HG03432 (cell line): Measurements from ENCODE around the gene NDNF.

Source experiments
- ATAC-seq: cut with Tn5 transposase; IDR thresholded peaks from one replicate; pipeline ENCODE4 v1.9.1; 2021; ENCODE audit warnings: mild to moderate bottlenecking, moderate library complexity; ENCODE audit not compliant: unreplicated experiment

NDNF gene

DNA sequence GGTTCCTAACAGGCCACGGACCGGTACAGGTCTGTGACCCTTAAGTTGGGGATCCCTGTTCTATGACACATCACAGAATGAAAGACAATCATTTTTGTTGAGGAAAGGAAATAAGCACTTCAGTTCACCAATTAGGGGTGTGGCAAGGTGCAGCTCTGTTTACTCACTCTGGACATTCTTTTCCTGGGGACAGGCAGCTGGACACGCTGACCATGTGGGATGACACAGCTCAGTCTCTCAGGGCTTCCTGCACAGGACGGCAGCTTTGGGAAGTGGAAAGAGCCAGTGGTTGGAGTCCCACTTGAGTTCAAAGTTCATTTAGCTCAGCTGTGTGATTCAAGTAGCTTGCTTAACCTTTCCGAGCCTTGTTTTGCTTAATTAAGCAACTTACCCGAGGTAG is 55.7 kb downstream of the NDNF start:
- ATAC-seq: no peak

- ATAC-seq: no peak
Observed at GRCh38 chr4:121015421-121015820, 56.9 kb downstream of the NDNF start.

DNA sequence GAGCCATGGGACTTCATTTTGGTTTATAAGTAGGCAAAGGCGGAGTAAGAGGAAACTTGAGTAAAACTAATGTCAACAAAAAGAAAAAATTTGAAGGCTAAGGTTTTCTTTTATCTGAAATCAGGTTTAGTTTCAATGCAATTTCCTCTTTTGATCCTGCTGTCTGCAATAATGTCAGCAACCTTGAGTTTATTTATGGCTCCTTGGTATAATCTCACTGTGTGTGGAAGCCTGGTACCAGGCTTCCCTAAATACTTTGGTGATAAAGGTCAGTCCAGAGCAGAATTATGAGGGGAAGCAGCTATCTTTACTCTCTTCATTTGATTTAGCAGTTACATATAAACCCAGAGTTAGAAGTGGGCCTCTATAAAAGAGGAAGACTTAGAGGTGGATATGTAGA is 57.8 kb downstream of the NDNF start:
- ATAC-seq: no peak

- ATAC-seq: no peak
Observed at GRCh38 chr4:121011780-121012340, 60.5 kb downstream of the NDNF start.

DNA sequence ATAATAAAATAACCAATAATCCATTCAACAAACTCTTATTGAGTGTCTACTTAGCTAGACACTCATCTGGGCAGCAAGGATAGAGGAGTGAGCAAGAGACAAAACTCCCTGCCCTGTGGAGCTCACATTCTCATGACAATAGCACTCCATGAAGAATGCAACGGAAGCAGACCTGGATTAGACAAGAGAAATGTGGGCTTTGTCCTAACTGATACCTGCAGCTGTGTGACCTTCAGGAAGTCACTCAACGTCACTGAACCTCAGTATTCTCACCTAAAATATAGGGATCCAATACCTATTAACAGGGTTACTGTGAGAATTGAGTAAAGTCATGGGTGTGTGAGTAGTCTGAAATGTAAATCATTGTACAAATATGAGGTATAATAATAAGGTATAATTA is 61.2 kb downstream of the NDNF start:
- no peak for ATAC-seq

DNA sequence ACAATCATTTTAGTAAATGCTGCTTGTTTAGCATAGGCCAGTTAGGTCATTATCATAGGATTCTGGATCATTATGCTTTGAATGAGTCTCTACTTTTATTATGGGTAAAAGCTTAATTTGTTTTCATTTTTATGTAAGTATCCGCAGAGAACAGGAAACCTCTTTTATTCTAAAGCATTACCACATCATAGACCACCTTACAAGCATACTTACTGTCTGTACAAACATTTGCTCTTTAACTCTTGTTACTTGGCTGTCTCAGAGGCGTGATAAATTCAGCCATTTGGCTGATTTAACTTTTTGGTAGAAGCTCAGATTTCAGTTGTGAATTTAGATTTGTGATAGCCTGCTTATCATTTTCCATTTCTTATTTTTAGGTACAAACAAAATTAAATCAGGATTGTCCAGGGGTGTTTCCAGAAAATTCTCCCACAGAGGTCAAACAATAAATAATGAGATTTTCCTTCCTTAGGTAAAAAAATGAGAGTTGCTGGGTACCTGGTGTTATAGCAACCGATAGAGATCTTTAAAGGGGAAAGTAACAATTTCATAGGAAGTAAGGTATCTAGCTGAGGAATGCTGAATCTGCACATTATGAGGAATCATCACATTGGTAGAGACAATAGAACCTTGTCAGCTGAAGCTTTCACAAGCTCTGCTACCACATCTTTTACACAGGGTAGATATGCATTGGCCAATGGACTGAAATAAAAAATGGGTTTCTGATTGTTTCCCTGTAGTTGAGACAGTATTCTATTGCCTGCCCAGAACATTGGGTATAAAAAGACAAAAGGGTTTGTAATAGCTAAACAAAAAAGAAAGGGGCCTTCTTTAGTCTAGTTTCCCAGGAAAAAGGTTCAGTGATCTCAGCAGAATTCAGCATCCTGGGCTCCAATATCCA is 62.5 kb downstream of the NDNF start:
- ATAC-seq: no peak

DNA sequence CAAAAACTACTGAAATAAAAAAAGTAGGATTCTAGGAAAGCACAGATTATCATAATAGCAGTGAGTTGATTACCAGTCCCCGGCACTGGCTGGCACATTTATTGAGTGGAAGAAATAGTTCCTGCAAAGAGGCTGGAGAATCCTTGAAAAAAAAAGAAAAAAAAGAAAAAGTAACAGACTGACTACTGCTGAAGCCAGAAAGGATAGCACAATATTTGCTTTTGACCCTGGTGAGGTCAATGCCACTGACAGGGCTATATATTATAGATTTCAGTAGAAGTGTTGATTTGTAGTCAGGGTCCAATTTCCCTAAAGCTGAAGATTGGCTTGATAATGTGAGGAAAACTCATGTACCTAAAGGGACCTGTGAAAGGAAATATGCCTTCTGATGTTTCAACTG is 64.7 kb downstream of the NDNF start:
- ATAC-seq: no peak

DNA sequence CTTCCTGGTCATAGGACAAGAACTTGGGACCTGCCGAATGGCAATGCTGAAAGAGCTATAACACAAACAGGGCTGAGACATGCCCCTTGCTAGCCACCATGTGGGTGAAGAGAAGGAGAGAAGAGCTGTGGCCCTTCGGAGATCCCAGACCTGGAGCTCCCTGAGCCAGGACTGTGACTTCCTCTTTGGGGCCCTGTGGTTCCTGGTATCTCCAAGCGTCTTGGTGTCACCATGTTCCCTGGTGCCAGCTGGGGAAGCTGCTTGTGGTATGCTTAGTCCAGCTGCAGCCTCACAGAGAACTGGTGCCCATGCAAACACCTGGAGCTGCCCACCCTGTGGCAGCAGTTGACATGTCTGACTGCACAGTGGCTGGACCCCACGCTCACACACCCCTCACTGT is 68.5 kb downstream of the NDNF start:
- no peak for ATAC-seq

DNA sequence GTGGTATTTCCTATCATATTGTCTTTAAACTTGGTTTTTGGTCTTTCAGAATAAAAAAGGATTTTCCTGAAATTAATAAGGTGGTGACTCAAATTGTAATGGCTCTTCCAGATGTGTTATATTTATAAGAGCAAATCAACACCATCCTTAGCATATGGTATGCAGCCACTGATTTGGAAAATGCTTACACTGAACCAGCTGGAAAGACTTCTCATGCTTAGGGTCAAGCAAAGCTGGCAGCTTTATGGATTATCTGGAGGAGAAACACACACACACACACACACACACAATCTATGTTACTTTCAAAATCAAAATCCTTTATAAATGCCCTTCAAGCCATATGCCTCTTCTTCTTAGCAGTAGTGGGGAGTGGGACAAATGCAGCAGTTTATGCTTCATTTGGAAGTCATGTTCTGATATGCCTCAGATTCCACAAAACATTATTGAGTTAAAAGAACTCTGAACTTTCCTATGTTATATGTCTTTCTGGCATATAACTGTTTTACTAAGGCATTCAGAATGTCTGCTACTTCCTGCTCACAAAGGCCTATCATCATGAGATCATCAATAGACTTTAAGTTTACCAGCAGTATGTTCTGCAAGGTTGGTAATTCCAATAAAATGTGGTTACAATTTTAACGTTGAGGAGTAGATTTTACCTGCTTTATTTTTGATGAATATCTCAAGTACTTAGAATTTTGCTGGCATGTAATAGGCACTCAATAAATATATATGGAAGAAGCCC is 76.9 kb downstream of the NDNF start:
- no peak for ATAC-seq

- no peak for ATAC-seq
Observed at GRCh38 chr4:120994521-120994920, 77.8 kb downstream of the NDNF start.

DNA sequence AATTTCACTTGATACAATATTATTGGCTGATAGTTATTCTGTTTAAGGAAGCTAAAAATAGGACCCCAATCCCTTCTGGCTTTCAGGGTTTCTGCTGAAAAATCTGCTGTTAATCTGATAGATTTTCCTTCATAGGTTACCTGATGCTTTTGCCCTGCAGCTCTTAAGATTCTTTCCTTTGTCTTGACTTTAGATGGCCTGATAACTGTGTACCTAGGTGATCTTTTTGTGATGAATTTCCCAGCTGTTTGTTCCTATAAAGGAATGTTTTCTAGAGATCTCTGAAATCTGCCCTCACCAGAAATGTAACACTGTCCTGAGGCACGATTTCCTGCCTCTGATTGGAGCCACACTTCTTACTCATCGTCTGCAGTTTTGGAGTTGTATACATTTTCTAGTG is 80.5 kb downstream of the NDNF start:
- ATAC-seq: no peak

DNA sequence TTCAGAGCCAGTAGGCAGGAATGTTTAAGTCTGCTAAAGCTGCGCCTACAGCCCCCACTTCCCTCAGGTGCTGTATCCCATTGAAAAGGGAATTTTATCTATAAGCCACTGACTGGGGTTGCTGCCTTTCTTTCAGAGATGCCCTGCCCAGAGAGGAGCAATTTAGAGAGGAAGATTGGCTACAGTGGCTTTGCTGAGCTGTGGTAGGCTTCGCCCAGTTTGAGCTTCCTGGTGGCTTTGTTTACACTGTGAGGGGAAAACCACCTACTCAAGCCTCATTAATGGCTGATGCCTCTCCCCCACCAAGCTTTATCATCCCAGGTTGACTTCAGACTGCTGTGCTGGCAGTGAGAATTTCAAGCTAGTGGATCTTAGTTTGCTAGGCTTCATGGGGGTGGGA is 82.1 kb downstream of the NDNF start:
- ATAC-seq: no peak
